ENCODE data around the gene FPGS.

The FPGS gene

GRCh38 chr9:127786773-127787104, 15.9 kb upstream of the FPGS start:
- DNase-seq: no peak
- TF ChIP-seq CTCF (IDR thresholded peaks at IDR 0.05): peak; percentile 20 to 26
- Histone ChIP-seq H3K27ac (peak overlapping the region; percentile 82 to 91), H3K36me3 (peaks cover 48 to 50% (median 49%) of the 10 kb centered on the region in 3 donors), H3K9me3 (no peaks in the 10 kb centered on the region), H3K4me3 (peak overlapping the region; percentile 72 to 85), H3K4me1 (peaks cover 0 to 30% (median 20%) of the 10 kb centered on the region in 4 donors), H3K27me3 (no peaks in the 10 kb centered on the region)
- intact Hi-C loops (cut with DNase I; ENCODE audit: low total_unique reads): loop anchor here (2.0 to 5.0 kb wide), 2 partner anchors 86 to 132 kb away; no protein-coding TSS in a partner anchor

GRCh38 chr9:127788337-127789011, 14.2 kb upstream of the FPGS start:
- no peak for DNase-seq
- no peak overlapping the region for H3K4me3 ChIP-seq
- no peak for TF ChIP-seq CTCF (IDR thresholded peaks at IDR 0.05)
- peaks cover 0 to 30% (median 20%) of the 10 kb centered on the region in 4 donors for H3K4me1 ChIP-seq
- intact Hi-C loops (cut with DNase I; ENCODE audit: low total_unique reads): loop anchor here (5.0 kb wide), 1 partner anchor 84 kb away; no protein-coding TSS in a partner anchor
- H3K27me3 ChIP-seq: no peaks in the 10 kb centered on the region
- peaks cover 51 to 61% (median 60%) of the 10 kb centered on the region in 3 donors for H3K36me3 ChIP-seq
- no peaks in the 10 kb centered on the region for H3K9me3 ChIP-seq
- no peak overlapping the region for H3K27ac ChIP-seq

- no peak for DNase-seq
- H3K36me3 ChIP-seq: peaks cover 51 to 66% (median 60%) of the 10 kb centered on the region in 3 donors
- no peak overlapping the region for H3K4me3 ChIP-seq
- no peaks in the 10 kb centered on the region for H3K9me3 ChIP-seq
- H3K27ac ChIP-seq: no peak overlapping the region
- no peak for TF ChIP-seq CTCF (IDR thresholded peaks at IDR 0.05)
- H3K4me1 ChIP-seq: peaks cover 0 to 28% (median 20%) of the 10 kb centered on the region in 4 donors
- intact Hi-C loops (cut with DNase I; ENCODE audit: low total_unique reads): loop anchor here (5.0 kb wide), 1 partner anchor 83 kb away; no protein-coding TSS in a partner anchor
- no peaks in the 10 kb centered on the region for H3K27me3 ChIP-seq
These were observed 13.5 kb upstream of the FPGS start for GRCh38 chr9:127789179-127789578.

- Histone ChIP-seq H3K4me1 (peaks cover 0 to 21% (median 16%) of the 10 kb centered on the region in 4 donors), H3K36me3 (peaks cover 51 to 69% (median 60%) of the 10 kb centered on the region in 3 donors), H3K27me3 (no peaks in the 10 kb centered on the region), H3K4me3 (no peak overlapping the region), H3K9me3 (no peaks in the 10 kb centered on the region), H3K27ac (no peak overlapping the region)
- TF ChIP-seq CTCF (IDR thresholded peaks at IDR 0.05): no peak
- no peak for DNase-seq
- intact Hi-C loops (cut with DNase I; ENCODE audit: low total_unique reads): no loop called here
These were observed 12.4 kb upstream of the FPGS start for GRCh38 chr9:127790094-127790855.

- peaks cover 0 to 23% (median 17%) of the 10 kb centered on the region in 4 donors for H3K4me1 ChIP-seq
- no peak for DNase-seq
These were observed 11.6 kb upstream of the FPGS start for GRCh38 chr9:127791085-127791484.

More at GRCh38 chr9:127791085-127791484, 11.6 kb upstream of the FPGS start:
- intact Hi-C loops (cut with DNase I; ENCODE audit: low total_unique reads): no loop called here
- Histone ChIP-seq H3K36me3 (peaks cover 51 to 69% (median 60%) of the 10 kb centered on the region in 3 donors), H3K27me3 (no peaks in the 10 kb centered on the region), H3K27ac (no peak overlapping the region), H3K9me3 (no peaks in the 10 kb centered on the region), H3K4me3 (no peak overlapping the region)
- no peak for TF ChIP-seq CTCF (IDR thresholded peaks at IDR 0.05)
